ENCODE measurements around the gene WRAP73.

DNA sequence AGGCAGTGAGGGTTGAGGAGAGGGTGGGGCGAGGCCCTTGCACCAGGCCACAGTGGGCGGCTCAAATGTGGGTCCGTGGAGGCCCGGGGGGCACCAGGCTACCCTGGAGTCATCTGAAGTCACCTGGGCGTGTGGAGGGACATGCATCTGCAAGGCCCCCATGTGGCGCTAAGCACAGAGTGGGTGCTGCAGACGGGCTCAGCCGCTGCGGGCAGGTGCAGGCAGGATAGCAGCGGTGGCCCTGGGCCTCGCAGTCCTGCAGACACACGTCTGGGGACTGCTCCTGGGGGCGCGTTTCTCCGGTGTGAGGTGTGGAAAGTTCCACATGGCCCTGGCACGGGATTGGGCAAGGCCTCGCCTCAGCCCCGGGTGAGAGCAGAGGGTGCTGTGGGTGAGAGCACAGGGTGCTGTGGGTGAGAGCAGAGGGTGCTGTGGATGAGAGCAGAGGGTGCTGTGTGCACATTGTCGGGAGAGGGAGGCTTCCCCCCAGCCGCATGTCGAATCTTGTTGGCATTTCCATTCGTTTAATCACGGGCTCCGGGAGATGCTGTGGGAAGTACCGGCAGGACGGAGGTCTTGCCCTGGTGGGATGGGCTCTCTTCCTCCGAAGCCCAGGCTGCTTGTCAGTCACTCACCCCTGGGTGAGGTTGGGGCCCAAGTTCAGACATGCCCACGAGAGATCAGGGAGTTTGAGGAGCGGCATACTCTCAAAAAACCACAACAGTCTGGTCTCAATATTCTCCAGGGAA lies 48.9 kb upstream of the WRAP73 start:
- TF ChIP-seq, protein P1, sequence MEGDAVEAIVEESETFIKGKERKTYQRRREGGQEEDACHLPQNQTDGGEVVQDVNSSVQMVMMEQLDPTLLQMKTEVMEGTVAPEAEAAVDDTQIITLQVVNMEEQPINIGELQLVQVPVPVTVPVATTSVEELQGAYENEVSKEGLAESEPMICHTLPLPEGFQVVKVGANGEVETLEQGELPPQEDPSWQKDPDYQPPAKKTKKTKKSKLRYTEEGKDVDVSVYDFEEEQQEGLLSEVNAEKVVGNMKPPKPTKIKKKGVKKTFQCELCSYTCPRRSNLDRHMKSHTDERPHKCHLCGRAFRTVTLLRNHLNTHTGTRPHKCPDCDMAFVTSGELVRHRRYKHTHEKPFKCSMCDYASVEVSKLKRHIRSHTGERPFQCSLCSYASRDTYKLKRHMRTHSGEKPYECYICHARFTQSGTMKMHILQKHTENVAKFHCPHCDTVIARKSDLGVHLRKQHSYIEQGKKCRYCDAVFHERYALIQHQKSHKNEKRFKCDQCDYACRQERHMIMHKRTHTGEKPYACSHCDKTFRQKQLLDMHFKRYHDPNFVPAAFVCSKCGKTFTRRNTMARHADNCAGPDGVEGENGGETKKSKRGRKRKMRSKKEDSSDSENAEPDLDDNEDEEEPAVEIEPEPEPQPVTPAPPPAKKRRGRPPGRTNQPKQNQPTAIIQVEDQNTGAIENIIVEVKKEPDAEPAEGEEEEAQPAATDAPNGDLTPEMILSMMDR (IDR thresholded peaks at IDR 0.05): no peak
- TF ChIP-seq EP300 (IDR thresholded peaks at IDR 0.05): no peak
